H9 (cell line): ENCODE measurements around the gene MIS12. TPM values are rescaled to one million over a fixed set of nuclear protein-coding genes. Genes with fewer than 3 reads are reported as not detected.

Experiments used
- DNase-seq: peaks from one replicate; pipeline ENCODE4 v3.0.0-alpha.2; 2017
- H2AFZ ChIP-seq: one replicate; pipeline ENCODE4 v1.6.1; 2013; ENCODE audit warnings: mild to moderate bottlenecking, low read length, control low read depth, moderate library complexity
- H2AK5ac ChIP-seq: 2 replicates; pipeline ENCODE4 v1.6.1; 2013; ENCODE audit warnings: low read length, control low read depth, mixed read lengths; ENCODE audit not compliant: insufficient read length
- H2BK120ac ChIP-seq: one replicate; pipeline ENCODE4 v1.6.1; 2013; ENCODE audit warnings: low read depth, mild to moderate bottlenecking, low read length, control low read depth, inconsistent platforms; ENCODE audit not compliant: poor library complexity, severe bottlenecking
- H2BK12ac ChIP-seq: 2 replicates; pipeline ENCODE4 v1.6.1; 2013; ENCODE audit warnings: low read length, control low read depth, mixed read lengths, low read depth; ENCODE audit not compliant: insufficient read length
- H2BK15ac ChIP-seq: 2 replicates; pipeline ENCODE4 v1.6.1; 2013; ENCODE audit warnings: low read depth, low read length, control low read depth
- H2BK20ac ChIP-seq: one replicate; pipeline ENCODE4 v1.6.1; 2013; ENCODE audit warnings: low read depth, mild to moderate bottlenecking, low read length, control low read depth, inconsistent platforms; ENCODE audit not compliant: poor library complexity, severe bottlenecking
- H2BK5ac ChIP-seq: 2 replicates; pipeline ENCODE4 v1.6.1; 2013; ENCODE audit warnings: low read length, control low read depth, mixed read lengths; ENCODE audit not compliant: insufficient read length
- H3K14ac ChIP-seq: 2 replicates; pipeline ENCODE4 v1.6.1; 2013; ENCODE audit warnings: low read length, control low read depth; ENCODE audit not compliant: insufficient read depth
- H3K18ac ChIP-seq: 2 replicates; pipeline ENCODE4 v1.6.1; 2013; ENCODE audit warnings: low read depth, mild to moderate bottlenecking, mixed read lengths, low read length, control low read depth; ENCODE audit not compliant: insufficient read length
- H3K23ac ChIP-seq: 2 replicates; pipeline ENCODE4 v1.6.1; 2013; ENCODE audit warnings: low read length, control low read depth, mixed read lengths, low read depth; ENCODE audit not compliant: insufficient read length
- H3K23me2 ChIP-seq: 2 replicates; pipeline ENCODE4 v1.6.1; 2013; ENCODE audit warnings: low read depth, mild to moderate bottlenecking, mixed read lengths, low read length, control low read depth; ENCODE audit not compliant: insufficient read length, poor library complexity, severe bottlenecking
- H3K27ac ChIP-seq: 2 replicates; pipeline ENCODE4 v1.5.1; 2013; ENCODE audit warnings: low read length, control low read depth, mixed read lengths, low read depth; ENCODE audit not compliant: insufficient read length
- H3K27me3 ChIP-seq: 2 replicates; pipeline ENCODE4 v1.6.1; 2013; ENCODE audit warnings: low read length, control low read depth, inconsistent platforms; ENCODE audit not compliant: insufficient read depth
- H3K4ac ChIP-seq: 2 replicates; pipeline ENCODE4 v1.6.1; 2013; ENCODE audit warnings: low read depth, mild to moderate bottlenecking, control low read depth, inconsistent platforms, low read length, moderate library complexity
- H3K4me1 ChIP-seq: 2 replicates; pipeline ENCODE4 v1.6.1; 2013; ENCODE audit warnings: low read length, control low read depth, inconsistent platforms; ENCODE audit not compliant: insufficient read depth
- H3K4me2 ChIP-seq: 2 replicates; pipeline ENCODE4 v1.6.1; 2013; ENCODE audit warnings: low read length, control low read depth, mixed read lengths; ENCODE audit not compliant: insufficient read length, insufficient read depth
- H3K56ac ChIP-seq: 2 replicates; pipeline ENCODE4 v1.6.1; 2013; ENCODE audit warnings: low read depth, mild to moderate bottlenecking, mixed read lengths, low read length, control low read depth; ENCODE audit not compliant: insufficient read length
- H3K79me1 ChIP-seq: 2 replicates; pipeline ENCODE4 v1.6.1; 2013; ENCODE audit warnings: low read depth, mild to moderate bottlenecking, moderate library complexity, low read length, control low read depth, inconsistent platforms; ENCODE audit not compliant: insufficient read depth, poor library complexity, severe bottlenecking
- H3K79me2 ChIP-seq: 2 replicates; pipeline ENCODE4 v1.6.1; 2013; ENCODE audit warnings: low read length, control low read depth, inconsistent platforms; ENCODE audit not compliant: insufficient read depth
- H3K9ac ChIP-seq: 2 replicates; pipeline ENCODE4 v1.6.1; 2013; ENCODE audit warnings: low read length, control low read depth, mixed read lengths; ENCODE audit not compliant: insufficient read length; ENCODE audit errors: extremely low read depth
- H3K9me3 ChIP-seq: one replicate; pipeline ENCODE4 v1.6.1; 2013; ENCODE audit warnings: low read depth, low read length, inconsistent platforms; ENCODE audit not compliant: control insufficient read depth
- H3T11ph ChIP-seq: one replicate; pipeline ENCODE4 v1.6.1; 2013; ENCODE audit warnings: mild to moderate bottlenecking, low read length, control low read depth, inconsistent platforms
- H4K20me1 ChIP-seq: one replicate; pipeline ENCODE4 v1.6.1; 2013; ENCODE audit not compliant: control insufficient read depth, insufficient read length, insufficient read depth
- H4K5ac ChIP-seq: 2 replicates; pipeline ENCODE4 v1.6.1; 2013; ENCODE audit warnings: low read depth, mild to moderate bottlenecking, mixed read lengths, low read length, control low read depth; ENCODE audit not compliant: insufficient read length
- H4K8ac ChIP-seq: replicated peaks from 2 replicates; pipeline ENCODE4 v1.6.1; 2013; ENCODE audit warnings: low read length, control low read depth, mixed read lengths, low read depth; ENCODE audit not compliant: insufficient read length
- H4K91ac ChIP-seq: 2 replicates; pipeline ENCODE4 v1.6.1; 2013; ENCODE audit warnings: low read depth, mild to moderate bottlenecking, moderate library complexity, mixed read lengths, low read length, control low read depth; ENCODE audit not compliant: insufficient read length
- H3K27ac Mint-ChIP-seq, 3 experiments: 2 replicates in 2 of 3; 3 replicates in 1 of 3; pipeline ENCODE4 v1.8.0; 2020 to 2021; ENCODE audit warnings: mixed read lengths in 3 of 3, mild to moderate bottlenecking in 1 of 3, moderate library complexity in 1 of 3
- H3K27me3 Mint-ChIP-seq: 2 replicates; pipeline ENCODE4 v1.8.0; 2021; ENCODE audit warnings: low read depth, mild to moderate bottlenecking, moderate library complexity, mixed read lengths
- H3K36me3 Mint-ChIP-seq, 3 experiments: 2 replicates in 2 of 3; 3 replicates in 1 of 3; pipeline ENCODE4 v1.8.0; 2020 to 2021; ENCODE audit warnings: low read depth in 3 of 3, mixed read lengths in 3 of 3; ENCODE audit not compliant: insufficient read depth in 1 of 3
- H3K4me1 Mint-ChIP-seq, 2 experiments: 2 replicates each; pipeline ENCODE4 v1.8.0; 2020; ENCODE audit warnings: mixed read lengths in 2 of 2
- H3K4me3 Mint-ChIP-seq, 2 experiments: 2 replicates in 1 of 2; 3 replicates in 1 of 2; pipeline ENCODE4 v1.8.0; 2020 to 2021; ENCODE audit warnings: mild to moderate bottlenecking in 2 of 2, mixed read lengths in 2 of 2, moderate library complexity in 1 of 2
- H3K9me3 Mint-ChIP-seq, 2 experiments: 2 replicates in 1 of 2; 3 replicates in 1 of 2; pipeline ENCODE4 v1.8.0; 2020; ENCODE audit warnings: mild to moderate bottlenecking in 2 of 2, mixed read lengths in 2 of 2, moderate library complexity in 1 of 2
- WGBS: extraction: QIAGEN DNeasy Blood & Tissue Kit; methylation state at CpG from one replicate; pipeline ENCODE4 v1.1.7; 2013; ENCODE audit warnings: missing lambda C conversion rate, low lambda C conversion rate, mixed read lengths; ENCODE audit not compliant: insufficient read length; ENCODE audit errors: extremely low coverage; 5-methylcytosine and 5-hydroxymethylcytosine counted together
- total RNA-seq: library from RNA; stranded (reverse); gene quantifications from 2 replicates; pipeline ENCODE4 v1.2.1, GENCODE V29; 2021
- TF ChIP-seq, protein P1 (sequence below): fragments of 200-600 bp; sonication (generic); conservative IDR thresholded peaks from 3 replicates; pipeline ENCODE4 v1.8.0; 2021; ENCODE audit warnings: antibody characterized with exemption, mild to moderate bottlenecking

Gene MIS12
- total RNA-seq, 1 experiment from 2014 or later: 30.7 TPM

- Histone ChIP-seq H3K27me3 (no peaks in the 10 kb centered on the region), H3K4me1 (no peaks in the 10 kb centered on the region), H2BK15ac (no peak overlapping the region), H3K23ac (no peak overlapping the region), H3K9me3 (no peaks in the 10 kb centered on the region), H3K79me1 (no peaks in the 10 kb centered on the region), H3K4me2 (no peak overlapping the region), H2BK20ac (no peak overlapping the region), H2AFZ (no peak overlapping the region), H3K18ac (no peak overlapping the region), H3K14ac (no peak overlapping the region), H3K9ac (no peak overlapping the region), H2BK12ac (no peak overlapping the region), H2AK5ac (no peak overlapping the region), H3K27ac (no peak overlapping the region), H2BK120ac (no peak overlapping the region), H2BK5ac (no peak overlapping the region), H3K56ac (no peak overlapping the region), H3K23me2 (no peaks in the 10 kb centered on the region), H4K91ac (no peak overlapping the region), H3T11ph (no peak overlapping the region), H3K79me2 (no peaks in the 10 kb centered on the region), H4K5ac (no peak overlapping the region), H4K8ac (no peak overlapping the region), H3K4ac (no peak overlapping the region), H4K20me1 (no peaks in the 10 kb centered on the region)
- Mint-ChIP-seq H3K27me3 (peaks cover 13% of the 10 kb centered on the region), H3K4me3 (no peak overlapping the region), H3K4me1 (peaks cover 3 to 6% of the 10 kb centered on the region in 2 experiments; a peak in 3 of 4 replicates), H3K9me3 (no peaks in the 10 kb centered on the region), H3K27ac (no peak overlapping the region), H3K36me3 (no peaks in the 10 kb centered on the region)
- no CpG with 5 or more reads among the region's 1 CpG for WGBS
- no peak for DNase-seq
- TF ChIP-seq, protein P1, sequence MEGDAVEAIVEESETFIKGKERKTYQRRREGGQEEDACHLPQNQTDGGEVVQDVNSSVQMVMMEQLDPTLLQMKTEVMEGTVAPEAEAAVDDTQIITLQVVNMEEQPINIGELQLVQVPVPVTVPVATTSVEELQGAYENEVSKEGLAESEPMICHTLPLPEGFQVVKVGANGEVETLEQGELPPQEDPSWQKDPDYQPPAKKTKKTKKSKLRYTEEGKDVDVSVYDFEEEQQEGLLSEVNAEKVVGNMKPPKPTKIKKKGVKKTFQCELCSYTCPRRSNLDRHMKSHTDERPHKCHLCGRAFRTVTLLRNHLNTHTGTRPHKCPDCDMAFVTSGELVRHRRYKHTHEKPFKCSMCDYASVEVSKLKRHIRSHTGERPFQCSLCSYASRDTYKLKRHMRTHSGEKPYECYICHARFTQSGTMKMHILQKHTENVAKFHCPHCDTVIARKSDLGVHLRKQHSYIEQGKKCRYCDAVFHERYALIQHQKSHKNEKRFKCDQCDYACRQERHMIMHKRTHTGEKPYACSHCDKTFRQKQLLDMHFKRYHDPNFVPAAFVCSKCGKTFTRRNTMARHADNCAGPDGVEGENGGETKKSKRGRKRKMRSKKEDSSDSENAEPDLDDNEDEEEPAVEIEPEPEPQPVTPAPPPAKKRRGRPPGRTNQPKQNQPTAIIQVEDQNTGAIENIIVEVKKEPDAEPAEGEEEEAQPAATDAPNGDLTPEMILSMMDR: peak; percentile 27; the same call in 1 of the 3 replicates
These were observed 36.1 kb downstream of the MIS12 start for GRCh38 chr17:5522476-5522875.
